GM12878 (cell line): ENCODE measurements around the gene OSBPL10. TPM values are rescaled to one million over a fixed set of nuclear protein-coding genes. Genes with fewer than 3 reads are reported as not detected.

Source experiments
- ATAC-seq: fragments of 200-7000 bp; cut with Tn5 transposase; 3 replicates; pipeline ENCODE4 v1.9.1; 2020; ENCODE audit warnings: mild to moderate bottlenecking, moderate library complexity
- BruUV-seq: library from RNA; stranded (reverse); fragments of 400-500 nt; replicated peaks from 2 replicates; lab custom pipeline; 2021; lab: Mats Ljungman, UMichigan
- CTCF ChIA-PET: fragments of 300-600 bp; sonication (Branson Sonifier 250); formaldehyde crosslinking; extraction: SDS; loops from one replicate; lab custom pipeline; 2021; ENCODE audit warnings: inconsistent platforms; lab: Yijun Ruan, JAX
- POLR2A ChIA-PET: fragments of 350-600 bp; formaldehyde crosslinking; extraction: SDS; loops from one replicate; lab custom pipeline; 2021; ENCODE audit warnings: inconsistent platforms; lab: Charles Lee
- RAD21 ChIA-PET: fragments of 300-600 bp; sonication (Branson Sonifier 250); formaldehyde crosslinking; loops from one replicate; lab custom pipeline; 2023; ENCODE audit warnings: antibody characterized with exemption; ENCODE audit not compliant: unreplicated experiment; lab: Charles Lee
- SMC1A ChIA-PET: fragments of 300-600 bp; sonication (Branson Sonifier 250); formaldehyde crosslinking; loops from one replicate; lab custom pipeline; 2023; ENCODE audit not compliant: unreplicated experiment, uncharacterized antibody; lab: Charles Lee
- DNase-seq: peaks from one replicate; pipeline ENCODE4 v3.0.0-alpha.2; 2011; ENCODE audit warnings: low read depth, low spot score
- FAIRE-seq: peaks from 3 replicates; lab custom pipeline; 2011; peaks lifted over from hg19 to GRCh38; lab: Jason Lieb, UNC
- H2AFZ ChIP-seq: 2 replicates; pipeline ENCODE4 v1.6.0; 2011; ENCODE audit warnings: low read depth, low read length, control low read depth; ENCODE audit not compliant: control insufficient read depth
- H3K27ac ChIP-seq: 2 replicates; pipeline ENCODE4 v1.5.1; 2011; ENCODE audit warnings: control low read depth; ENCODE audit not compliant: control insufficient read depth, insufficient read depth
- H3K27me3 ChIP-seq, 2 experiments: replicated peaks in 1 of 2; 2 replicates each; pipeline versions ENCODE4 v1.6.0 to v1.6.1; 2011; ENCODE audit warnings: low read length in 1 of 2; ENCODE audit not compliant: control insufficient read depth in 2 of 2, insufficient read depth in 2 of 2
- H3K36me3 ChIP-seq, 2 experiments: 2 replicates each; pipeline ENCODE4 v1.5.1; 2011; ENCODE audit warnings: low read length in 1 of 2; ENCODE audit not compliant: control insufficient read depth in 2 of 2, insufficient read depth in 2 of 2
- H3K4me1 ChIP-seq: 2 replicates; pipeline ENCODE4 v1.6.1; 2011; ENCODE audit warnings: mild to moderate bottlenecking, low read length, moderate library complexity, mixed read lengths; ENCODE audit not compliant: control insufficient read depth, insufficient read depth
- H3K4me2 ChIP-seq: 2 replicates; pipeline ENCODE4 v1.6.0; 2011; ENCODE audit warnings: control low read depth; ENCODE audit not compliant: control insufficient read depth, insufficient read depth
- H3K4me3 ChIP-seq: fragments of 200-600 bp; sonication (generic); 2 replicates; pipeline ENCODE4 v1.5.1; 2016
- H3K79me2 ChIP-seq: 2 replicates; pipeline ENCODE4 v1.6.0; 2011; ENCODE audit warnings: low read length; ENCODE audit not compliant: control insufficient read depth, insufficient read depth
- H3K9ac ChIP-seq: 2 replicates; pipeline ENCODE4 v1.8.0; 2011; ENCODE audit warnings: low read length, control low read depth, mixed read lengths; ENCODE audit not compliant: control insufficient read depth, insufficient read depth
- H3K9me3 ChIP-seq: replicated peaks from 3 replicates; pipeline ENCODE4 v1.5.1; 2011; ENCODE audit warnings: mild to moderate bottlenecking, low read length; ENCODE audit not compliant: control insufficient read depth, insufficient read depth
- H4K20me1 ChIP-seq: 2 replicates; pipeline ENCODE4 v1.6.0; 2011; ENCODE audit not compliant: control insufficient read depth, insufficient read depth
- ASH2L ChIP-seq: fragments of 300-600, 200-600 bp; sonication (generic); IDR thresholded peaks from 2 replicates; pipeline ENCODE4 v1.6.1; 2017; ENCODE audit warnings: low read depth, mild to moderate bottlenecking, borderline replicate concordance
- CBX3 ChIP-seq: fragments of 200-600 bp; sonication (generic); IDR thresholded peaks from 2 replicates; pipeline ENCODE4 v1.6.1; 2016; ENCODE audit warnings: low read depth, borderline replicate concordance
- CHD1 ChIP-seq: IDR thresholded peaks from 2 replicates; pipeline ENCODE4 v1.6.1; 2012; ENCODE audit warnings: low read depth, low read length, improper control_type of control experiment
- EP300 ChIP-seq, 2 experiments: fragments of 150-350 bp in 1 of 2; IDR thresholded peaks; 2 replicates each; pipeline ENCODE4 v1.6.1; 2011 to 2012; ENCODE audit warnings: low read depth in 2 of 2, low read length in 2 of 2, borderline replicate concordance in 1 of 2, improper control_type of control experiment in 1 of 2, inconsistent platforms in 1 of 2; ENCODE audit not compliant: control insufficient read depth in 1 of 2
- GABPA ChIP-seq: IDR thresholded peaks from 2 replicates; pipeline ENCODE4 v1.6.1; 2014; ENCODE audit warnings: antibody characterized with exemption, low read depth, mild to moderate bottlenecking, inconsistent platforms
- GATAD2B ChIP-seq: fragments of 450-650 bp; conservative IDR thresholded peaks from 2 replicates; pipeline ENCODE4 v1.6.1; 2017; ENCODE audit warnings: low read depth, mild to moderate bottlenecking, moderate library complexity
- HCFC1 ChIP-seq: fragments of 150-350 bp; IDR thresholded peaks from 2 replicates; pipeline ENCODE4 v1.6.1; 2014; ENCODE audit warnings: low read length
- HDAC6 ChIP-seq: fragments of 200-600 bp; sonication (generic); IDR thresholded peaks from one replicate; pipeline ENCODE4 v1.8.0; 2017; ENCODE audit warnings: antibody characterized with exemption; ENCODE audit not compliant: unreplicated experiment
- LARP7 ChIP-seq: fragments of 450-650 bp; IDR thresholded peaks from 2 replicates; pipeline ENCODE4 v1.6.1; 2017; ENCODE audit warnings: mild to moderate bottlenecking
- RB1 ChIP-seq: fragments of 450-650 bp; formaldehyde crosslinking; IDR thresholded peaks from 2 replicates; pipeline ENCODE4 v1.6.1; 2017; ENCODE audit warnings: mild to moderate bottlenecking, borderline replicate concordance
- RELB ChIP-seq: fragments of 450-650 bp; IDR thresholded peaks from 2 replicates; pipeline ENCODE4 v1.6.1; 2017; ENCODE audit warnings: low read depth, mild to moderate bottlenecking, moderate library complexity
- SRF ChIP-seq, 2 experiments: IDR thresholded peaks; 2 replicates each; pipeline ENCODE4 v1.6.1; 2011; ENCODE audit warnings: low read depth in 2 of 2, low read length in 2 of 2, mild to moderate bottlenecking in 1 of 2, moderate library complexity in 1 of 2
- SUZ12 ChIP-seq: fragments of 200-600 bp; sonication (generic); IDR thresholded peaks from one replicate; pipeline ENCODE4 v1.6.1; 2018; ENCODE audit warnings: antibody characterized with exemption, mild to moderate bottlenecking; ENCODE audit not compliant: unreplicated experiment
- ZNF24 ChIP-seq: fragments of 450-650 bp; IDR thresholded peaks from 2 replicates; pipeline ENCODE4 v1.6.1; 2017; ENCODE audit warnings: antibody characterized with exemption, mild to moderate bottlenecking
- ZZZ3 ChIP-seq: IDR thresholded peaks from 2 replicates; pipeline ENCODE4 v1.6.1; 2011; ENCODE audit warnings: low read depth; ENCODE audit not compliant: control insufficient read depth, insufficient read length
- WGBS: methylation state at CpG from one replicate; pipeline ENCODE4 v1.1.6; 2016; ENCODE audit warnings: low lambda C conversion rate; ENCODE audit not compliant: insufficient replicate concordance, insufficient coverage; ENCODE audit errors: missing lambda C conversion rate; 5-methylcytosine and 5-hydroxymethylcytosine counted together
- in situ Hi-C: fragments of 300-500 bp; cut with MboI; formaldehyde crosslinking; loops from 9 replicates; pipeline ENCODE4 v1.14.3; 2018; ENCODE audit warnings: mixed read lengths
- intact Hi-C: fragments of 100-400 bp; cut with micrococcal nuclease; formaldehyde crosslinking; loops from one replicate; pipeline ENCODE4 v1.14.2; 2022; ENCODE audit not compliant: unreplicated experiment
- polyA plus RNA-seq, 11 experiments: library from polyadenylated mRNA; depleted of rRNA in 4 of 11; unstranded in 6 of 11; stranded (reverse) in 5 of 11; fragments of >200 nt; fragmentation: Nextera tagmentation in 4 of 11; fragmentation: Illumina TruSeq in 1 of 11; extraction: Ambion mirVana in 4 of 11; extraction: Trizol in 1 of 11; gene quantifications; 1 replicate in 1 of 11; 2 replicates in 10 of 11; pipeline versions ENCODE4 v1.2.1 to v1.2.3, GENCODE V29; 2011 to 2016; ENCODE audit warnings: inconsistent platforms in 2 of 11, missing spikeins in 2 of 11, low read depth in 1 of 11
- total RNA-seq, 4 experiments: library from RNA; depleted of rRNA in 3 of 4; stranded (reverse); fragments of >200 nt in 3 of 4; fragmentation: Illumina TruSeq in 1 of 4; extraction: Trizol in 1 of 4; gene quantifications; 2 replicates each; pipeline versions ENCODE4 v1.2.1 to v1.2.3, GENCODE V29; 2013 to 2021
- TF ChIP-seq, protein P1 (sequence below): fragments of 150-350 bp; IDR thresholded peaks from 2 replicates; pipeline ENCODE4 v1.6.1; 2014; ENCODE audit warnings: mild to moderate bottlenecking, low read depth, low read length

The OSBPL10 gene
- total and polyA plus RNA-seq, 10 of the 15 experiments (the other 5 are each of a cell fraction or from before 2014, with no cell fraction given): 0.03 to 0.25 (median 0.09) TPM; not detected in 5

DNA sequence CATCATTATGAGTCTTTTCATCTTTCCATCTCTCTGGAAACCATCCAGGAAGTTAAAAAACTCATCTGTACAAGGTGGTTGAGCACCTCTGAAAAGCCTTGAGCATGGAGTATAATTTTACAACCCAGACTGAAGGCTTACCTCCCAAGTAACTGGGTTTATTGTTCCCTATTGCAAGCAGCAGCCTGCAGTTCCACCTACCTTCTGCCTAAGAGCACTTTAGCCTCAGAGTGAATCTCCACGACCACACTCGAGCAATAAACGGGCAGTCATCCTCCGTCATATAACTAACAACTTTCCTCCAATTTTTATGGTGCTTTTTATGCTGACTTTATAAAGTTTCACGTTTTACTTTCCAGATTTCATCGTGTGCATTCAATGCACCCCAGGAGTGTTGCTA is 32.8 kb downstream of the OSBPL10 start (continued):
- TF ChIP-seq, protein P1, sequence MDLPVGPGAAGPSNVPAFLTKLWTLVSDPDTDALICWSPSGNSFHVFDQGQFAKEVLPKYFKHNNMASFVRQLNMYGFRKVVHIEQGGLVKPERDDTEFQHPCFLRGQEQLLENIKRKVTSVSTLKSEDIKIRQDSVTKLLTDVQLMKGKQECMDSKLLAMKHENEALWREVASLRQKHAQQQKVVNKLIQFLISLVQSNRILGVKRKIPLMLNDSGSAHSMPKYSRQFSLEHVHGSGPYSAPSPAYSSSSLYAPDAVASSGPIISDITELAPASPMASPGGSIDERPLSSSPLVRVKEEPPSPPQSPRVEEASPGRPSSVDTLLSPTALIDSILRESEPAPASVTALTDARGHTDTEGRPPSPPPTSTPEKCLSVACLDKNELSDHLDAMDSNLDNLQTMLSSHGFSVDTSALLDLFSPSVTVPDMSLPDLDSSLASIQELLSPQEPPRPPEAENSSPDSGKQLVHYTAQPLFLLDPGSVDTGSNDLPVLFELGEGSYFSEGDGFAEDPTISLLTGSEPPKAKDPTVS: no peak
- TF ChIP-seq CHD1: no peak

GRCh38 chr3:31947671-31948091 is 33.4 kb downstream of the OSBPL10 start:
- in situ Hi-C loops (no loop called here), intact Hi-C loops (no loop called here)
- Histone ChIP-seq H3K4me2 (no peak overlapping the region), H3K9me3 (no peaks in the 10 kb centered on the region; the same call in 1 of the 3 replicates), H3K27me3 (peaks cover 0 to 5% of the 10 kb centered on the region in 2 experiments; a peak in 2 of 4 replicates), H3K9ac (no peak overlapping the region), H2AFZ (no peak overlapping the region), H4K20me1 (no peaks in the 10 kb centered on the region; the same call in 1 of the 2 replicates), H3K4me3 (no peak overlapping the region), H3K4me1 (peaks cover 8% of the 10 kb centered on the region), H3K79me2 (no peaks in the 10 kb centered on the region), H3K36me3 (no peaks in the 10 kb centered on the region), H3K27ac (no peak overlapping the region)
- FAIRE-seq (no peak), ATAC-seq (no peak), DNase-seq (no peak)
- no TSS peak for BruUV-seq
- TF ChIP-seq SUZ12 (no peak), CBX3 (no peak), EP300 (IDR thresholded peaks at IDR 0.05; ENCODE audit: borderline replicate concordance in 1 of 2, control insufficient read depth in 1 of 2, low read depth in 2 of 2, low read length in 2 of 2) (no peak), ZZZ3 (no peak), ASH2L (no peak), HDAC6 (no peak), ZNF24 (no peak), LARP7 (no peak), GATAD2B (no peak), RB1 (no peak), RELB (no peak), GABPA (no peak), SRF (IDR thresholded peaks at IDR 0.05; ENCODE audit: low read depth in 2 of 2, low read length in 2 of 2) (no peak), HCFC1 (no peak)
- ChIA-PET POLR2A (no interaction called here), RAD21 (no interaction called here), SMC1A (no interaction called here), CTCF (no interaction called here)
- WGBS: 6% methylated on average over 6 of the region's 6 CpGs
